HEK293 (cell line): Measurements from ENCODE around the gene GPSM1.

Source experiments
- ZFHX2 ChIP-seq: fragments of 450-650 bp; formaldehyde crosslinking; conservative IDR thresholded peaks from 2 replicates; pipeline ENCODE4 v1.5.1; 2016; ENCODE audit warnings: missing biosample characterization, missing genetic modification characterization
- ZFP37 ChIP-seq: fragments of 450-650 bp; formaldehyde crosslinking; IDR thresholded peaks from 2 replicates; pipeline ENCODE4 v1.5.1; 2016; ENCODE audit warnings: missing biosample characterization, missing genetic modification characterization
- ZNF138 ChIP-seq: fragments of 450-650 bp; formaldehyde crosslinking; IDR thresholded peaks from 2 replicates; pipeline ENCODE4 v1.5.1; 2016; ENCODE audit warnings: missing biosample characterization, missing genetic modification characterization, borderline replicate concordance
- ZNF549 ChIP-seq: fragments of 450-650 bp; IDR thresholded peaks from 2 replicates; pipeline ENCODE4 v1.5.1; 2018; ENCODE audit warnings: missing biosample characterization, missing genetic modification characterization, mild to moderate bottlenecking, inconsistent platforms, moderate library complexity
- TF ChIP-seq, protein P1 (sequence below): fragments of 450-650 bp; formaldehyde crosslinking; IDR thresholded peaks from 2 replicates; pipeline ENCODE4 v1.5.1; 2016; ENCODE audit warnings: missing biosample characterization, missing genetic modification characterization
- TF ChIP-seq, protein P2 (sequence below): fragments of 450-650 bp; formaldehyde crosslinking; IDR thresholded peaks from 2 replicates; pipeline ENCODE4 v1.5.1; 2016; ENCODE audit warnings: missing biosample characterization, missing genetic modification characterization
- TF ChIP-seq, protein P3 (sequence below): fragments of 450-650 bp; formaldehyde crosslinking; IDR thresholded peaks from 2 replicates; pipeline ENCODE4 v1.5.1; 2016; ENCODE audit warnings: missing biosample characterization, missing genetic modification characterization

DNA sequence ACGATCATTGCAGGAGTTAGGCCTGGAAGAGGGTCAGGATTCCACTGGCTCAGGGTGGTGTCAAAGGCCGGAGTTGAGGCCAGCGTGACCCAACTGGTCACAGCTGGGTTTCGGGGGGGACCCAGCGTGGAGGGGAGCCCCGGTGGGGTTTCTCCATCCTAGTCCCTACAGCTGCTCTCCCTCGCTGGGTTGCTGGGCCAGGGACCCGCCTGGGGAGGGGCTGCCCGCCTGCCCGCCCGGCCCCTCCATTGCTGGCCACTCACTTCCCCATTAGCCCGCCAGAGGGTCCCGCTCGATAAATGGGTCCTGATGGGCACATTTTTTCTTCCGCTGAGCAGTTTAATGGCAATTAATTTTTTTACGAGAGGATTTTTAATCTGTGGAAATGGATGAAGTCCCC, 32.3 kb upstream of the GPSM1 start:
- TF ChIP-seq, protein P1, sequence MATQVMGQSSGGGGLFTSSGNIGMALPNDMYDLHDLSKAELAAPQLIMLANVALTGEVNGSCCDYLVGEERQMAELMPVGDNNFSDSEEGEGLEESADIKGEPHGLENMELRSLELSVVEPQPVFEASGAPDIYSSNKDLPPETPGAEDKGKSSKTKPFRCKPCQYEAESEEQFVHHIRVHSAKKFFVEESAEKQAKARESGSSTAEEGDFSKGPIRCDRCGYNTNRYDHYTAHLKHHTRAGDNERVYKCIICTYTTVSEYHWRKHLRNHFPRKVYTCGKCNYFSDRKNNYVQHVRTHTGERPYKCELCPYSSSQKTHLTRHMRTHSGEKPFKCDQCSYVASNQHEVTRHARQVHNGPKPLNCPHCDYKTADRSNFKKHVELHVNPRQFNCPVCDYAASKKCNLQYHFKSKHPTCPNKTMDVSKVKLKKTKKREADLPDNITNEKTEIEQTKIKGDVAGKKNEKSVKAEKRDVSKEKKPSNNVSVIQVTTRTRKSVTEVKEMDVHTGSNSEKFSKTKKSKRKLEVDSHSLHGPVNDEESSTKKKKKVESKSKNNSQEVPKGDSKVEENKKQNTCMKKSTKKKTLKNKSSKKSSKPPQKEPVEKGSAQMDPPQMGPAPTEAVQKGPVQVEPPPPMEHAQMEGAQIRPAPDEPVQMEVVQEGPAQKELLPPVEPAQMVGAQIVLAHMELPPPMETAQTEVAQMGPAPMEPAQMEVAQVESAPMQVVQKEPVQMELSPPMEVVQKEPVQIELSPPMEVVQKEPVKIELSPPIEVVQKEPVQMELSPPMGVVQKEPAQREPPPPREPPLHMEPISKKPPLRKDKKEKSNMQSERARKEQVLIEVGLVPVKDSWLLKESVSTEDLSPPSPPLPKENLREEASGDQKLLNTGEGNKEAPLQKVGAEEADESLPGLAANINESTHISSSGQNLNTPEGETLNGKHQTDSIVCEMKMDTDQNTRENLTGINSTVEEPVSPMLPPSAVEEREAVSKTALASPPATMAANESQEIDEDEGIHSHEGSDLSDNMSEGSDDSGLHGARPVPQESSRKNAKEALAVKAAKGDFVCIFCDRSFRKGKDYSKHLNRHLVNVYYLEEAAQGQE: no peak
- TF ChIP-seq, protein P2, sequence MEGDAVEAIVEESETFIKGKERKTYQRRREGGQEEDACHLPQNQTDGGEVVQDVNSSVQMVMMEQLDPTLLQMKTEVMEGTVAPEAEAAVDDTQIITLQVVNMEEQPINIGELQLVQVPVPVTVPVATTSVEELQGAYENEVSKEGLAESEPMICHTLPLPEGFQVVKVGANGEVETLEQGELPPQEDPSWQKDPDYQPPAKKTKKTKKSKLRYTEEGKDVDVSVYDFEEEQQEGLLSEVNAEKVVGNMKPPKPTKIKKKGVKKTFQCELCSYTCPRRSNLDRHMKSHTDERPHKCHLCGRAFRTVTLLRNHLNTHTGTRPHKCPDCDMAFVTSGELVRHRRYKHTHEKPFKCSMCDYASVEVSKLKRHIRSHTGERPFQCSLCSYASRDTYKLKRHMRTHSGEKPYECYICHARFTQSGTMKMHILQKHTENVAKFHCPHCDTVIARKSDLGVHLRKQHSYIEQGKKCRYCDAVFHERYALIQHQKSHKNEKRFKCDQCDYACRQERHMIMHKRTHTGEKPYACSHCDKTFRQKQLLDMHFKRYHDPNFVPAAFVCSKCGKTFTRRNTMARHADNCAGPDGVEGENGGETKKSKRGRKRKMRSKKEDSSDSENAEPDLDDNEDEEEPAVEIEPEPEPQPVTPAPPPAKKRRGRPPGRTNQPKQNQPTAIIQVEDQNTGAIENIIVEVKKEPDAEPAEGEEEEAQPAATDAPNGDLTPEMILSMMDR (tag by site-specific recombination): no peak
- TF ChIP-seq ZNF549 (no peak), ZFP37 (tag by site-specific recombination) (no peak), ZFHX2 (tag by site-specific recombination) (no peak), ZNF138 (tag by site-specific recombination) (no peak)
- TF ChIP-seq, protein P3, sequence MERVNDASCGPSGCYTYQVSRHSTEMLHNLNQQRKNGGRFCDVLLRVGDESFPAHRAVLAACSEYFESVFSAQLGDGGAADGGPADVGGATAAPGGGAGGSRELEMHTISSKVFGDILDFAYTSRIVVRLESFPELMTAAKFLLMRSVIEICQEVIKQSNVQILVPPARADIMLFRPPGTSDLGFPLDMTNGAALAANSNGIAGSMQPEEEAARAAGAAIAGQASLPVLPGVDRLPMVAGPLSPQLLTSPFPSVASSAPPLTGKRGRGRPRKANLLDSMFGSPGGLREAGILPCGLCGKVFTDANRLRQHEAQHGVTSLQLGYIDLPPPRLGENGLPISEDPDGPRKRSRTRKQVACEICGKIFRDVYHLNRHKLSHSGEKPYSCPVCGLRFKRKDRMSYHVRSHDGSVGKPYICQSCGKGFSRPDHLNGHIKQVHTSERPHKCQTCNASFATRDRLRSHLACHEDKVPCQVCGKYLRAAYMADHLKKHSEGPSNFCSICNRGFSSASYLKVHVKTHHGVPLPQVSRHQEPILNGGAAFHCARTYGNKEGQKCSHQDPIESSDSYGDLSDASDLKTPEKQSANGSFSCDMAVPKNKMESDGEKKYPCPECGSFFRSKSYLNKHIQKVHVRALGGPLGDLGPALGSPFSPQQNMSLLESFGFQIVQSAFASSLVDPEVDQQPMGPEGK (tag by site-specific recombination): no peak
